Fibroblast of pulmonary artery (primary cell): ENCODE measurements around the gene MLKL.

Experiments used
- DNase-seq: peaks from one replicate; pipeline ENCODE4 v3.0.0-alpha.2; 2010; ENCODE audit warnings: low read depth
- H3K4me3 ChIP-seq: replicated peaks from 2 replicates; pipeline ENCODE4 v1.5.1; 2011; ENCODE audit warnings: low read depth, mild to moderate bottlenecking, control low read depth, low read length, moderate library complexity
- CTCF ChIP-seq: IDR thresholded peaks from 2 replicates; pipeline ENCODE4 v1.5.1; 2011; ENCODE audit warnings: mild to moderate bottlenecking, control low read depth, low read length, inconsistent platforms; ENCODE audit errors: missing control alignments

Gene MLKL

GRCh38 chr16:74700116-74700437 is 585 bp downstream of the MLKL start:
- peak; percentile 13 for DNase-seq
- H3K4me3 ChIP-seq = peak overlapping the region; percentile 89
- TF ChIP-seq CTCF = no peak

GRCh38 chr16:74699666-74700065 is 996 bp downstream of the MLKL start:
- H3K4me3 ChIP-seq = peak overlapping the region; percentile 89
- no peak for DNase-seq
- no peak for TF ChIP-seq CTCF

- DNase-seq = no peak
- no peak for TF ChIP-seq CTCF
- no peak overlapping the region for H3K4me3 ChIP-seq
Observed at GRCh38 chr16:74698222-74698621, 2.4 kb downstream of the MLKL start.

GRCh38 chr16:74695450-74696422 is 4.9 kb downstream of the MLKL start:
- H3K4me3 ChIP-seq = peak overlapping the region; percentile 57
- no peak for TF ChIP-seq CTCF
- peak; percentile 96 for DNase-seq

- TF ChIP-seq CTCF = no peak
- peak; percentile 55 for DNase-seq
- H3K4me3 ChIP-seq = no peak overlapping the region
Observed at GRCh38 chr16:74691093-74691855, 9.4 kb downstream of the MLKL start.

- DNase-seq = no peak
- TF ChIP-seq CTCF = no peak
- H3K4me3 ChIP-seq = no peak overlapping the region
Observed at GRCh38 chr16:74682556-74682955, 18.1 kb downstream of the MLKL start.
